Uterus (tissue), 2 donors: Measurements from ENCODE around the gene RBAK.

Experiments used
- POLR2A ChIP-seq, 2 donors: fragments of 450-650 bp; IDR thresholded peaks; one replicate each; pipeline ENCODE4 v1.6.1; 2016; ENCODE audit warnings: antibody characterized with exemption in 2 of 2, mild to moderate bottlenecking in 1 of 2, moderate library complexity in 1 of 2
- TF ChIP-seq, protein P1 (sequence below), 4 experiments: fragments of 200-600 bp in 2 of 4; fragments of 450-650 bp in 2 of 4; sonication (generic) in 2 of 4; IDR thresholded peaks; one replicate each; pipeline ENCODE4 v1.5.1; 2016 to 2019; ENCODE audit warnings: antibody characterized with exemption in 4 of 4, mild to moderate bottlenecking in 2 of 4, moderate library complexity in 1 of 4

DNA sequence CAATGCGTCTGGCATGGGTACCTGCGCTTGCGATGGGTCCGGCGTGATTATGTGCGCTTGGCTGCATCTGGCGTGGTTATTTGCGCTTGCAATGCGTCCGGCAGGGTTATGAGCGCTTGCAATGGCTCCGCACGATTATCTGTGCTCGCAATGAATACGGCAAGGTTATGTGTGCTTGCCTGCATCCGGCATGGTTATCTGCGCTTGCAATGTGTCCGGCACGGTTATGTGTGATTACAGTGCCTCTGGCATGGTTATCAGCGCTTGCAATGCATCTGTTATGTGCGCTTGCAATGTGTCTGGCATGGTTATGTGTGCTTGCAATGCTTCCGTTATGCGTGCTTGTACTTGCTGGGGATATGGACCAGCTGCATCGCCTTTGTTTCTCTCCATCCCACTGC lies 37.7 kb downstream of the RBAK start:
- TF ChIP-seq, protein P1, sequence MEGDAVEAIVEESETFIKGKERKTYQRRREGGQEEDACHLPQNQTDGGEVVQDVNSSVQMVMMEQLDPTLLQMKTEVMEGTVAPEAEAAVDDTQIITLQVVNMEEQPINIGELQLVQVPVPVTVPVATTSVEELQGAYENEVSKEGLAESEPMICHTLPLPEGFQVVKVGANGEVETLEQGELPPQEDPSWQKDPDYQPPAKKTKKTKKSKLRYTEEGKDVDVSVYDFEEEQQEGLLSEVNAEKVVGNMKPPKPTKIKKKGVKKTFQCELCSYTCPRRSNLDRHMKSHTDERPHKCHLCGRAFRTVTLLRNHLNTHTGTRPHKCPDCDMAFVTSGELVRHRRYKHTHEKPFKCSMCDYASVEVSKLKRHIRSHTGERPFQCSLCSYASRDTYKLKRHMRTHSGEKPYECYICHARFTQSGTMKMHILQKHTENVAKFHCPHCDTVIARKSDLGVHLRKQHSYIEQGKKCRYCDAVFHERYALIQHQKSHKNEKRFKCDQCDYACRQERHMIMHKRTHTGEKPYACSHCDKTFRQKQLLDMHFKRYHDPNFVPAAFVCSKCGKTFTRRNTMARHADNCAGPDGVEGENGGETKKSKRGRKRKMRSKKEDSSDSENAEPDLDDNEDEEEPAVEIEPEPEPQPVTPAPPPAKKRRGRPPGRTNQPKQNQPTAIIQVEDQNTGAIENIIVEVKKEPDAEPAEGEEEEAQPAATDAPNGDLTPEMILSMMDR (IDR thresholded peaks at IDR 0.05) = no peak
- TF ChIP-seq POLR2A (IDR thresholded peaks at IDR 0.05) = no peak
